NB4 (cell line): ENCODE measurements around the gene GNPTAB.

Experiments used
- MYC ChIP-seq: IDR thresholded peaks from 2 replicates; pipeline ENCODE4 v1.6.1; 2011; ENCODE audit warnings: low read depth, low read length
- POLR2A ChIP-seq: IDR thresholded peaks from 2 replicates; pipeline ENCODE4 v1.6.1; 2011; ENCODE audit warnings: mild to moderate bottlenecking; ENCODE audit not compliant: insufficient read length; ENCODE audit errors: extremely low read depth
- TF ChIP-seq, protein P1 (sequence below): IDR thresholded peaks from one replicate; pipeline ENCODE4 v1.5.1; 2012; ENCODE audit warnings: low read depth, low read length
- TF ChIP-seq, protein P2 (sequence below): IDR thresholded peaks from 2 replicates; pipeline ENCODE4 v1.6.1; 2011; ENCODE audit warnings: low read depth, low read length

DNA sequence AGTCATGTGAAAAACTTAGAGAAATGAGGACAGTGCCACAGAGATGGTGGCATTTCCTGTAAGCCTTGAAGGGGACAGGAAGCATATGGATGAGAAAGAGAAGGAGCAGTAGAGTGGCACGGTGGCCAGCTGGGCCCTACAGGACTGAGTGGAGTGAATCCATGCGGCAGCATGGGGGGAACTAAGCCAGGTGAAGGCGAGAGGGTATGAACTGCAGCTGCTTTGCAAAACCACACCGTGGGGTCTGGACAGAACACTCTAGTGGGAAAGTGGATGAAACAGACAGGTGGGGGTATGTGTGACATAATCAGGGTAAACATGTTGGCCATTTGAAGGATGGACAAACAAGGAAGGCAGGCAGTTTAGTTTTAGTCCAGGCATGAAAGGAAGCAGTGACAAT, 81.1 kb downstream of the GNPTAB start:
- TF ChIP-seq, protein P1, sequence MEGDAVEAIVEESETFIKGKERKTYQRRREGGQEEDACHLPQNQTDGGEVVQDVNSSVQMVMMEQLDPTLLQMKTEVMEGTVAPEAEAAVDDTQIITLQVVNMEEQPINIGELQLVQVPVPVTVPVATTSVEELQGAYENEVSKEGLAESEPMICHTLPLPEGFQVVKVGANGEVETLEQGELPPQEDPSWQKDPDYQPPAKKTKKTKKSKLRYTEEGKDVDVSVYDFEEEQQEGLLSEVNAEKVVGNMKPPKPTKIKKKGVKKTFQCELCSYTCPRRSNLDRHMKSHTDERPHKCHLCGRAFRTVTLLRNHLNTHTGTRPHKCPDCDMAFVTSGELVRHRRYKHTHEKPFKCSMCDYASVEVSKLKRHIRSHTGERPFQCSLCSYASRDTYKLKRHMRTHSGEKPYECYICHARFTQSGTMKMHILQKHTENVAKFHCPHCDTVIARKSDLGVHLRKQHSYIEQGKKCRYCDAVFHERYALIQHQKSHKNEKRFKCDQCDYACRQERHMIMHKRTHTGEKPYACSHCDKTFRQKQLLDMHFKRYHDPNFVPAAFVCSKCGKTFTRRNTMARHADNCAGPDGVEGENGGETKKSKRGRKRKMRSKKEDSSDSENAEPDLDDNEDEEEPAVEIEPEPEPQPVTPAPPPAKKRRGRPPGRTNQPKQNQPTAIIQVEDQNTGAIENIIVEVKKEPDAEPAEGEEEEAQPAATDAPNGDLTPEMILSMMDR: no peak
- no peak for TF ChIP-seq MYC
- no peak for TF ChIP-seq POLR2A
- TF ChIP-seq, protein P2, sequence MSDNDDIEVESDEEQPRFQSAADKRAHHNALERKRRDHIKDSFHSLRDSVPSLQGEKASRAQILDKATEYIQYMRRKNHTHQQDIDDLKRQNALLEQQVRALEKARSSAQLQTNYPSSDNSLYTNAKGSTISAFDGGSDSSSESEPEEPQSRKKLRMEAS: no peak
